HepG2 (cell line): ENCODE measurements around the gene CR1. TPM values are rescaled to one million over a fixed set of nuclear protein-coding genes. Genes with fewer than 3 reads are reported as not detected.

Experiments used
- ATAC-seq: fragments of 200-7000 bp; cut with Tn5 transposase; 3 replicates; pipeline ENCODE4 v1.9.1; 2020; ENCODE audit warnings: mild to moderate bottlenecking, moderate library complexity
- BruUV-seq: library from RNA; stranded (reverse); fragments of 400-500 nt; replicated peaks from 2 replicates; lab custom pipeline; 2021; lab: Mats Ljungman, UMichigan
- CTCF ChIA-PET: fragments of 300-600 bp; formaldehyde crosslinking; extraction: SDS; loops from one replicate; lab custom pipeline; 2021; ENCODE audit warnings: low total read pairs, inconsistent platforms, low intra/inter-chr PET ratio; lab: Yijun Ruan, JAX
- POLR2A ChIA-PET: fragments of 350-600 bp; sonication (Branson Sonifier 250); formaldehyde crosslinking; loops from one replicate; lab custom pipeline; 2020; ENCODE audit warnings: antibody characterized with exemption, inconsistent platforms; lab: Yijun Ruan, JAX
- DNase-seq: peaks from one replicate; pipeline ENCODE4 v3.0.0-alpha.2; 2015; ENCODE audit warnings: low spot score
- FAIRE-seq: peaks from 3 replicates; lab custom pipeline; 2011; peaks lifted over from hg19 to GRCh38; lab: Jason Lieb, UNC
- H2AFZ ChIP-seq: one replicate; pipeline ENCODE4 v1.6.1; 2011; ENCODE audit warnings: low read length, inconsistent platforms
- H3K27ac ChIP-seq: fragments of 300-600 bp; 3 replicates; pipeline ENCODE4 v1.8.0; 2011; ENCODE audit warnings: mixed run types, mild to moderate bottlenecking, mixed read lengths, low read length, inconsistent platforms; ENCODE audit not compliant: insufficient read depth; ENCODE audit errors: extremely low read length
- H3K27me3 ChIP-seq, 2 experiments: fragments of 200-600 bp in 1 of 2; 2 replicates in 1 of 2; 3 replicates in 1 of 2; pipeline versions ENCODE4 v1.6.0 to v1.8.0; 2011; ENCODE audit warnings: low read length in 2 of 2, mild to moderate bottlenecking in 2 of 2, moderate library complexity in 2 of 2, inconsistent platforms in 1 of 2; ENCODE audit not compliant: insufficient read depth in 2 of 2, control insufficient read depth in 1 of 2
- H3K36me3 ChIP-seq, 2 experiments: fragments of 200-600 bp in 1 of 2; replicated peaks in 1 of 2; 2 replicates in 1 of 2; 3 replicates in 1 of 2; pipeline versions ENCODE4 v1.5.1 to v1.8.0; 2011; ENCODE audit warnings: low read length in 2 of 2, inconsistent platforms in 1 of 2; ENCODE audit not compliant: insufficient read depth in 2 of 2, control insufficient read depth in 1 of 2
- H3K4me1 ChIP-seq: 2 replicates; pipeline ENCODE4 v1.5.1; 2012; ENCODE audit warnings: low read length, inconsistent platforms; ENCODE audit not compliant: insufficient read depth
- H3K4me2 ChIP-seq: 2 replicates; pipeline ENCODE4 v1.6.0; 2011; ENCODE audit warnings: low read depth, low read length, inconsistent platforms
- H3K4me3 ChIP-seq, 3 experiments: fragments of 200-600 bp in 1 of 3; sonication (generic), shearing (Covaris generic) in 1 of 3; replicated peaks in 1 of 3; 2 replicates each; pipeline ENCODE4 v1.5.1; 2011 to 2016; ENCODE audit warnings: low read length in 3 of 3, inconsistent platforms in 2 of 3, low read depth in 2 of 3, mild to moderate bottlenecking in 2 of 3, control low read depth in 1 of 3, mixed read lengths in 1 of 3; ENCODE audit not compliant: insufficient read depth in 1 of 3
- H3K79me2 ChIP-seq: one replicate; pipeline ENCODE4 v1.6.1; 2011; ENCODE audit warnings: low read length, inconsistent platforms; ENCODE audit not compliant: insufficient read depth
- H3K9ac ChIP-seq: 2 replicates; pipeline ENCODE4 v1.6.0; 2011; ENCODE audit warnings: mild to moderate bottlenecking, low read depth, low read length, inconsistent platforms; ENCODE audit not compliant: insufficient read depth
- H3K9me3 ChIP-seq: 2 replicates; pipeline ENCODE4 v1.5.1; 2012; ENCODE audit warnings: mild to moderate bottlenecking, low read length
- H4K20me1 ChIP-seq: 2 replicates; pipeline ENCODE4 v1.6.0; 2011; ENCODE audit warnings: inconsistent platforms, mild to moderate bottlenecking, low read length, moderate library complexity; ENCODE audit not compliant: insufficient read depth
- ARID5B ChIP-seq: IDR thresholded peaks from 2 replicates; pipeline ENCODE4 v1.4.0; 2020; ENCODE audit warnings: mild to moderate bottlenecking, missing genetic modification reagents
- HNRNPK ChIP-seq: fragments of 200-400 bp; formaldehyde crosslinking; IDR thresholded peaks from 2 replicates; pipeline ENCODE4 v1.6.1; 2018; ENCODE audit warnings: low read length, low read depth, moderate library complexity, mild to moderate bottlenecking; ENCODE audit not compliant: poor library complexity, severe bottlenecking
- HOXA7 ChIP-seq: sonication (generic); formaldehyde crosslinking; IDR thresholded peaks from 2 replicates; pipeline ENCODE4 v1.8.1; 2022; ENCODE audit warnings: mild to moderate bottlenecking, missing genetic modification reagents, moderate library complexity
- KLF9 ChIP-seq: IDR thresholded peaks from 2 replicates; pipeline ENCODE4 v1.6.1; 2016; ENCODE audit warnings: low read depth
- RBM39 ChIP-seq: fragments of 200-400 bp; formaldehyde crosslinking; IDR thresholded peaks from one replicate; pipeline ENCODE4 v1.6.1; 2018; ENCODE audit warnings: antibody characterized with exemption, mild to moderate bottlenecking, low read depth, low read length; ENCODE audit not compliant: poor library complexity, severe bottlenecking
- ZNF225 ChIP-seq: sonication (generic); formaldehyde crosslinking; IDR thresholded peaks from 2 replicates; pipeline ENCODE4 v1.4.0; 2020; ENCODE audit warnings: mild to moderate bottlenecking, missing genetic modification reagents
- ZNF646 ChIP-seq: sonication (generic); formaldehyde crosslinking; IDR thresholded peaks from 2 replicates; pipeline ENCODE4 v1.9.0; 2021; ENCODE audit warnings: mild to moderate bottlenecking, missing genetic modification reagents
- in situ Hi-C: cut with HindIII; loops from 2 replicates; pipeline ENCODE4 v1.10.0; 2017; ENCODE audit warnings: low pct_unique_long_range_greater_than_20kb; ENCODE audit not compliant: extremely low pct_ligation_motif_present
- intact Hi-C: fragments of 100-400 bp; cut with micrococcal nuclease; formaldehyde crosslinking; loops from one replicate; pipeline ENCODE4 v1.10.0; 2022; ENCODE audit not compliant: unreplicated experiment
- polyA plus RNA-seq, 8 experiments: library from polyadenylated mRNA; depleted of rRNA in 3 of 8; stranded (reverse) in 7 of 8; unstranded in 1 of 8; fragments of >200 nt; fragmentation: Illumina TruSeq in 4 of 8; extraction: Trizol in 4 of 8; gene quantifications; 2 replicates each; pipeline versions ENCODE4 v1.2.1 to v1.2.3, GENCODE V29; 2011 to 2016; ENCODE audit warnings: low read depth in 4 of 8, missing spikeins in 1 of 8, mixed read lengths in 1 of 8; ENCODE audit not compliant: insufficient read depth in 1 of 8
- total RNA-seq, 5 experiments: library from RNA; depleted of rRNA; stranded (reverse); fragments of >200 nt; fragmentation: Illumina TruSeq; extraction: Trizol; gene quantifications; 2 replicates each; pipeline ENCODE4 v1.2.3, GENCODE V29; 2016; ENCODE audit warnings: low read depth in 1 of 5
- TF ChIP-seq, protein P1 (sequence below), 2 experiments: sonication (generic) in 1 of 2; formaldehyde crosslinking in 1 of 2; IDR thresholded peaks; 2 replicates each; pipeline versions ENCODE4 v1.4.0 to v1.6.1; 2016 to 2020; ENCODE audit warnings: borderline replicate concordance in 1 of 2, low read depth in 1 of 2, mild to moderate bottlenecking in 1 of 2, missing genetic modification reagents in 1 of 2

CR1 gene
- total and polyA plus RNA-seq, 2 of the 13 experiments (the other 11 are each of a cell fraction or from before 2014, with no cell fraction given), result not detected

- TF ChIP-seq, protein P1, sequence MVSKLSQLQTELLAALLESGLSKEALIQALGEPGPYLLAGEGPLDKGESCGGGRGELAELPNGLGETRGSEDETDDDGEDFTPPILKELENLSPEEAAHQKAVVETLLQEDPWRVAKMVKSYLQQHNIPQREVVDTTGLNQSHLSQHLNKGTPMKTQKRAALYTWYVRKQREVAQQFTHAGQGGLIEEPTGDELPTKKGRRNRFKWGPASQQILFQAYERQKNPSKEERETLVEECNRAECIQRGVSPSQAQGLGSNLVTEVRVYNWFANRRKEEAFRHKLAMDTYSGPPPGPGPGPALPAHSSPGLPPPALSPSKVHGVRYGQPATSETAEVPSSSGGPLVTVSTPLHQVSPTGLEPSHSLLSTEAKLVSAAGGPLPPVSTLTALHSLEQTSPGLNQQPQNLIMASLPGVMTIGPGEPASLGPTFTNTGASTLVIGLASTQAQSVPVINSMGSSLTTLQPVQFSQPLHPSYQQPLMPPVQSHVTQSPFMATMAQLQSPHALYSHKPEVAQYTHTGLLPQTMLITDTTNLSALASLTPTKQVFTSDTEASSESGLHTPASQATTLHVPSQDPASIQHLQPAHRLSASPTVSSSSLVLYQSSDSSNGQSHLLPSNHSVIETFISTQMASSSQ (IDR thresholded peaks at IDR 0.05; ENCODE audit: low read depth), result no peak
- TF ChIP-seq, protein P1 (CRISPR knock-in tag; IDR thresholded peaks at IDR 0.05; ENCODE audit: borderline replicate concordance), result no peak
- no peak for TF ChIP-seq ZNF225
Observed at GRCh38 chr1:207514890-207515289, 18.9 kb downstream of the CR1 start (continued).

DNA sequence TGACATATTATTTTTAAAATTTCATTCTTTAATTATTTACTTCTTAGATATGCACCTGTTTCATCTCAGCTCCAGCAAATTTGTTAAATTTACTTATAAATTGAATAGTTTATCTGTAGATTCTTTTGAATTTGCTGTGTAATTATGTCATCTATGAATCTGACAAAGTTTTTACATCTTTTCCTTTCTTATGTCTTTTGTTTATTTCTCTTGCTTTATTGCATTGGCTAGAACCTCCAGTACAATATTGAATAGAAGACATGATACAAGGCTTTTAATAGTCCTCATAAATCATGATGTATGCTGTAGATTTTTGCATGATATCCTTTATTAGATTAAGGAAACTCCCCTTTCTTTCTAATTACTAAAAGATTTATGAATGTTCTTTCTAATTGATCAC is 20.8 kb downstream of the CR1 start:
- ATAC-seq (no peak), FAIRE-seq (no peak), DNase-seq (no peak)
- H3K36me3 ChIP-seq, result no peaks in the 10 kb centered on the region
- no TSS peak for BruUV-seq
- in situ Hi-C loops (no loop called here), intact Hi-C loops (no loop called here)
- H3K4me3 ChIP-seq, result no peak overlapping the region
- H2AFZ ChIP-seq, result no peak overlapping the region
- ChIA-PET CTCF (no interaction called here), POLR2A (no interaction called here)
- H3K79me2 ChIP-seq, result no peaks in the 10 kb centered on the region
- H3K4me2 ChIP-seq, result no peak overlapping the region
- H3K27me3 ChIP-seq, result no peaks in the 10 kb centered on the region; a peak in 1 of 5 replicates
- no peaks in the 10 kb centered on the region for H3K9me3 ChIP-seq
- no peak overlapping the region for H3K27ac ChIP-seq
- no peaks in the 10 kb centered on the region for H3K4me1 ChIP-seq
- no peaks in the 10 kb centered on the region for H4K20me1 ChIP-seq
- no peak overlapping the region for H3K9ac ChIP-seq
- no peak for TF ChIP-seq KLF9 (CRISPR knock-in tag)
- no peak for TF ChIP-seq ARID5B (CRISPR knock-in tag)
- no peak for TF ChIP-seq HOXA7 (CRISPR knock-in tag)
- TF ChIP-seq HNRNPK, result no peak
- no peak for TF ChIP-seq ZNF646
- no peak for TF ChIP-seq RBM39
